ENCODE measurements around the gene TXN2. TPM values are rescaled to one million over a fixed set of nuclear protein-coding genes. Genes with fewer than 3 reads are reported as not detected.

Gene TXN2
- total and polyA plus RNA-seq, 2 of the 4 experiments (the other 2 are of a cell fraction), result 49.6 to 166 TPM

GRCh38 chr22:36419912-36420882, 61.2 kb downstream of the TXN2 start:
- H3K56ac ChIP-seq (ENCODE audit: extremely low read depth, insufficient read depth, low read length), result peak overlapping the region; percentile 63
- intact Hi-C loops (cut with micrococcal nuclease), result loop anchor here (5.0 kb wide), 1 partner anchor 47 kb away; no protein-coding TSS in a partner anchor
- no peak; the same call in 1 of the 2 replicates for ATAC-seq (ENCODE audit: low read depth)
- H3K4ac ChIP-seq (ENCODE audit: low read depth, low read length), result peak overlapping the region; percentile 77
- H3K4me2 ChIP-seq (ENCODE audit: low read depth, low read length), result no peak overlapping the region
- H3K4me1 ChIP-seq (ENCODE audit: control insufficient read depth, insufficient read depth, low read length), result peaks cover 28% of the 10 kb centered on the region
- in situ Hi-C loops (cut with MboI; ENCODE audit: low sequenced_read_pairs), result no loop called here
- no peak overlapping the region for H3K4me3 ChIP-seq (ENCODE audit: insufficient read depth, low read depth, low read length)
- DNase-seq, result no peak
- peak overlapping the region; percentile 58; the same call in 1 of the 2 replicates for H3K23ac ChIP-seq (ENCODE audit: low read depth, low read length)
- peak overlapping the region; percentile 70 for H2BK5ac ChIP-seq (ENCODE audit: low read depth, low read length, poor library complexity, severe bottlenecking)
- BruUV-seq (replicated peaks), result no TSS peak
- no peaks in the 10 kb centered on the region for H3K36me3 ChIP-seq (ENCODE audit: control insufficient read depth, insufficient read depth, low read length)
- peak overlapping the region; percentile 85; the same call in 1 of the 2 replicates for H3K27ac ChIP-seq (ENCODE audit: insufficient read depth, low read length)
- peak overlapping the region; percentile 82 for H4K91ac ChIP-seq (ENCODE audit: insufficient read depth, low read depth, low read length)
- CTCF ChIA-PET, result interaction anchor here (0.6 to 1.1 kb wide), 2 partner anchors 82 to 119 kb away, joined by 4 to 5 read pairs; no protein-coding TSS in a partner anchor
- H3K14ac ChIP-seq (replicated peaks; ENCODE audit: low read depth, low read length), result peak overlapping the region; percentile 84
- H3K9ac ChIP-seq (ENCODE audit: low read depth, low read length), result peak overlapping the region; percentile 5; the same call in 1 of the 2 replicates
- H3K9me3 ChIP-seq (ENCODE audit: control insufficient read depth, insufficient read depth, low read length), result no peaks in the 10 kb centered on the region
- H2AFZ ChIP-seq (replicated peaks; ENCODE audit: low read length, poor library complexity), result peak overlapping the region; percentile 3
- peak overlapping the region; percentile 20 to 89; a peak in 3 of 4 replicates for H4K8ac ChIP-seq (ENCODE audit: low read depth in 2 of 2, low read length in 2 of 2)
- WGBS, 2 experiments (ENCODE audit: extremely low coverage in 2 of 2, insufficient read length in 1 of 2), result 67% methylated on average over 1 of the region's 21 CpGs; no CpG with 5 or more reads in 1 of the 2 experiments
- POLR2A ChIA-PET (ENCODE audit: unreplicated experiment), result interaction anchor here (0.6 to 1.0 kb wide), 4 partner anchors 9 to 73 kb away, joined by 3 to 9 read pairs (median 6); no protein-coding TSS in a partner anchor
- H3K27me3 ChIP-seq (ENCODE audit: control insufficient read depth, insufficient read depth, low read length), result no peaks in the 10 kb centered on the region
- peaks cover 0 to 23% of the 10 kb centered on the region in 2 experiments; a peak in 2 of 4 replicates for H3K79me1 ChIP-seq (ENCODE audit: low read depth in 1 of 2, low read length in 2 of 2)
- dilution Hi-C loops (cut with HindIII; ENCODE audit: low sequenced_read_pairs, unreplicated experiment), result no loop called here
- peak overlapping the region; percentile 72; the same call in 1 of the 2 replicates for H2AK5ac ChIP-seq (ENCODE audit: low read depth, low read length)
- peak overlapping the region; percentile 38 for H2AK9ac ChIP-seq (replicated peaks; ENCODE audit: low read depth, low read length, poor library complexity)
- H2BK120ac ChIP-seq (ENCODE audit: low read depth, low read length), result peak overlapping the region; percentile 97
- no peaks in the 10 kb centered on the region for H4K20me1 ChIP-seq (ENCODE audit: insufficient read depth, low read length)
- peak overlapping the region; percentile 55 for H3K18ac ChIP-seq (ENCODE audit: low read depth, low read length)
- peaks cover 19% of the 10 kb centered on the region for H3K9me1 ChIP-seq (ENCODE audit: insufficient read depth, low read length)
- H2BK20ac ChIP-seq (ENCODE audit: low read depth, low read length), result peak overlapping the region; percentile 90
- peak overlapping the region; percentile 77; the same call in 1 of the 3 replicates for H2BK15ac ChIP-seq (ENCODE audit: low read depth, low read length)
- peak overlapping the region; percentile 38 for H4K5ac ChIP-seq (ENCODE audit: low read depth, low read length)
- TF ChIP-seq FOS (IDR thresholded peaks at IDR 0.05; ENCODE audit: low read depth, low read length) (no peak), RAD21 (IDR thresholded peaks at IDR 0.05; ENCODE audit: low read length) (no peak), RFX5 (IDR thresholded peaks at IDR 0.05; ENCODE audit: low read depth, low read length) (no peak), MAFK (IDR thresholded peaks at IDR 0.05; ENCODE audit: low read depth, low read length) (no peak), POLR2A (IDR thresholded peaks at IDR 0.05; ENCODE audit: low read depth, low read length) (no peak), MAZ (IDR thresholded peaks at IDR 0.05; ENCODE audit: borderline replicate concordance, low read depth, low read length) (no peak), SMC3 (IDR thresholded peaks at IDR 0.05; ENCODE audit: low read depth, low read length) (no peak), USF2 (IDR thresholded peaks at IDR 0.05; ENCODE audit: low read depth, low read length) (no peak), RCOR1 (IDR thresholded peaks at IDR 0.05; ENCODE audit: insufficient replicate concordance, low read length) (no peak), ELK1 (IDR thresholded peaks at IDR 0.05; ENCODE audit: borderline replicate concordance, low read depth, low read length) (no peak), NFE2L2 (IDR thresholded peaks at IDR 0.05; ENCODE audit: low read depth, low read length) (no peak), MXI1 (IDR thresholded peaks at IDR 0.05; ENCODE audit: borderline replicate concordance, low read depth, low read length) (no peak)

Data from IMR-90 (cell line).